WTC11 (cell line): ENCODE data around the gene CYB5A.

Source experiments
- ATF1 ChIP-seq: sonication (generic); formaldehyde crosslinking; IDR thresholded peaks from 2 replicates; pipeline ENCODE4 v1.8.1; 2023; ENCODE audit warnings: mild to moderate bottlenecking, moderate library complexity, missing genetic modification reagents
- CTCF ChIP-seq: fragments of 200-600 bp; IDR thresholded peaks from 2 replicates; pipeline ENCODE4 v1.8.0; 2022; ENCODE audit warnings: antibody characterized with exemption
- E2F5 ChIP-seq: sonication (generic); formaldehyde crosslinking; IDR thresholded peaks from 2 replicates; pipeline ENCODE4 v1.8.1; 2022; ENCODE audit warnings: mild to moderate bottlenecking, moderate library complexity, missing genetic modification reagents
- ELF4 ChIP-seq: sonication (generic); formaldehyde crosslinking; IDR thresholded peaks from 2 replicates; pipeline ENCODE4 v1.8.1; 2022; ENCODE audit warnings: low read depth, mild to moderate bottlenecking, moderate library complexity, missing genetic modification reagents
- HMGXB4 ChIP-seq: sonication (generic); formaldehyde crosslinking; IDR thresholded peaks from 2 replicates; pipeline ENCODE4 v1.8.1; 2023; ENCODE audit warnings: mild to moderate bottlenecking, moderate library complexity, missing genetic modification reagents
- NFATC4 ChIP-seq: fragments of 250-450 bp; sonication (Bioruptor Pico); IDR thresholded peaks from 2 replicates; pipeline ENCODE4 v1.9.0; 2021; ENCODE audit warnings: mild to moderate bottlenecking
- NFE2L1 ChIP-seq: sonication (generic); formaldehyde crosslinking; IDR thresholded peaks from 2 replicates; pipeline ENCODE4 v1.8.1; 2023; ENCODE audit warnings: missing genetic modification reagents
- SP1 ChIP-seq: sonication (generic); formaldehyde crosslinking; conservative IDR thresholded peaks from 2 replicates; pipeline ENCODE4 v1.8.1; 2022; ENCODE audit warnings: missing genetic modification reagents
- ZNF263 ChIP-seq: sonication (generic); formaldehyde crosslinking; IDR thresholded peaks from 2 replicates; pipeline ENCODE4 v1.8.1; 2022; ENCODE audit warnings: low read depth, mild to moderate bottlenecking, moderate library complexity, missing genetic modification reagents
- ZNF423 ChIP-seq: fragments of 250-450 bp; sonication (Bioruptor Pico); IDR thresholded peaks from 2 replicates; pipeline ENCODE4 v2.1.2; 2022; ENCODE audit warnings: mild to moderate bottlenecking, moderate library complexity

- TF ChIP-seq CTCF (no peak), NFATC4 (CRISPR knock-in tag) (no peak), HMGXB4 (CRISPR knock-in tag) (no peak), ELF4 (no peak), NFE2L1 (no peak), E2F5 (CRISPR knock-in tag) (no peak), ZNF263 (no peak), ZNF423 (CRISPR knock-in tag) (no peak), SP1 (CRISPR knock-in tag) (no peak), ATF1 (CRISPR knock-in tag) (no peak)
These were observed 34.5 kb upstream of the CYB5A start for GRCh38 chr18:74326231-74326630.
